Measurements from ENCODE around the gene PTCD3. TPM values are rescaled to one million over a fixed set of nuclear protein-coding genes. Genes with fewer than 3 reads are reported as not detected.

The PTCD3 gene
- total RNA-seq, 6 experiments from 2014 or later: 59.5 to 75.4 (median 69.3) TPM

- peaks cover 47% of the 10 kb centered on the region for H3K36me3 Mint-ChIP-seq (ENCODE audit: low read depth)
Measured at GRCh38 chr2:86123328-86123925, 17.4 kb downstream of the PTCD3 start.

GRCh38 chr2:86124683-86125082 lies 18.6 kb downstream of the PTCD3 start:
- no peak overlapping the region for H3K27ac Mint-ChIP-seq
- peaks cover 38% of the 10 kb centered on the region for H3K36me3 Mint-ChIP-seq (ENCODE audit: low read depth)
- no peak overlapping the region for H3K4me3 Mint-ChIP-seq
- TF ChIP-seq CTCF (IDR thresholded peaks at IDR 0.05): no peak
- no peaks in the 10 kb centered on the region for H3K4me1 Mint-ChIP-seq (ENCODE audit: low read depth)
- no peaks in the 10 kb centered on the region for H3K9me3 Mint-ChIP-seq
- DNase-seq: no peak
- H3K27me3 Mint-ChIP-seq (ENCODE audit: insufficient read depth): peaks cover 2% of the 10 kb centered on the region; the same call in 1 of the 2 replicates

More at GRCh38 chr2:86123328-86123925, 17.4 kb downstream of the PTCD3 start:
- no peak overlapping the region for H3K27ac Mint-ChIP-seq
- H3K4me3 Mint-ChIP-seq: no peak overlapping the region
- H3K4me1 Mint-ChIP-seq (ENCODE audit: low read depth): no peaks in the 10 kb centered on the region
- TF ChIP-seq CTCF (IDR thresholded peaks at IDR 0.05): no peak
- no peak for DNase-seq
- H3K9me3 Mint-ChIP-seq: no peaks in the 10 kb centered on the region
- peaks cover 2% of the 10 kb centered on the region; the same call in 1 of the 2 replicates for H3K27me3 Mint-ChIP-seq (ENCODE audit: insufficient read depth)

- H3K36me3 Mint-ChIP-seq (ENCODE audit: low read depth): peaks cover 65% of the 10 kb centered on the region
Measured at GRCh38 chr2:86134709-86135108, 28.7 kb downstream of the PTCD3 start.

GRCh38 chr2:86135653-86136052 lies 29.6 kb downstream of the PTCD3 start:
- TF ChIP-seq CTCF (IDR thresholded peaks at IDR 0.05): no peak
- H3K36me3 Mint-ChIP-seq (ENCODE audit: low read depth): peaks cover 66% of the 10 kb centered on the region
- DNase-seq: no peak
- H3K4me1 Mint-ChIP-seq (ENCODE audit: low read depth): no peaks in the 10 kb centered on the region
- no peaks in the 10 kb centered on the region for H3K9me3 Mint-ChIP-seq
- no peak overlapping the region for H3K4me3 Mint-ChIP-seq
- H3K27ac Mint-ChIP-seq: no peak overlapping the region
- no peaks in the 10 kb centered on the region; the same call in 1 of the 2 replicates for H3K27me3 Mint-ChIP-seq (ENCODE audit: insufficient read depth)

More at GRCh38 chr2:86134709-86135108, 28.7 kb downstream of the PTCD3 start:
- no peaks in the 10 kb centered on the region for H3K4me1 Mint-ChIP-seq (ENCODE audit: low read depth)
- no peak for DNase-seq
- H3K27me3 Mint-ChIP-seq (ENCODE audit: insufficient read depth): no peaks in the 10 kb centered on the region; the same call in none of the 2 replicates
- no peak overlapping the region for H3K27ac Mint-ChIP-seq
- TF ChIP-seq CTCF (IDR thresholded peaks at IDR 0.05): no peak
- H3K9me3 Mint-ChIP-seq: no peaks in the 10 kb centered on the region
- no peak overlapping the region for H3K4me3 Mint-ChIP-seq

GRCh38 chr2:86136141-86136540 lies 30.1 kb downstream of the PTCD3 start:
- Mint-ChIP-seq H3K27ac (no peak overlapping the region), H3K27me3 (ENCODE audit: insufficient read depth) (no peaks in the 10 kb centered on the region; the same call in 1 of the 2 replicates), H3K4me3 (no peak overlapping the region), H3K9me3 (no peaks in the 10 kb centered on the region), H3K36me3 (ENCODE audit: low read depth) (peaks cover 68% of the 10 kb centered on the region), H3K4me1 (ENCODE audit: low read depth) (no peaks in the 10 kb centered on the region)
- no peak for TF ChIP-seq CTCF (IDR thresholded peaks at IDR 0.05)
- DNase-seq: no peak

All from HFFc6 (cell line).